Measurements from ENCODE around the gene RNF223.

DNA sequence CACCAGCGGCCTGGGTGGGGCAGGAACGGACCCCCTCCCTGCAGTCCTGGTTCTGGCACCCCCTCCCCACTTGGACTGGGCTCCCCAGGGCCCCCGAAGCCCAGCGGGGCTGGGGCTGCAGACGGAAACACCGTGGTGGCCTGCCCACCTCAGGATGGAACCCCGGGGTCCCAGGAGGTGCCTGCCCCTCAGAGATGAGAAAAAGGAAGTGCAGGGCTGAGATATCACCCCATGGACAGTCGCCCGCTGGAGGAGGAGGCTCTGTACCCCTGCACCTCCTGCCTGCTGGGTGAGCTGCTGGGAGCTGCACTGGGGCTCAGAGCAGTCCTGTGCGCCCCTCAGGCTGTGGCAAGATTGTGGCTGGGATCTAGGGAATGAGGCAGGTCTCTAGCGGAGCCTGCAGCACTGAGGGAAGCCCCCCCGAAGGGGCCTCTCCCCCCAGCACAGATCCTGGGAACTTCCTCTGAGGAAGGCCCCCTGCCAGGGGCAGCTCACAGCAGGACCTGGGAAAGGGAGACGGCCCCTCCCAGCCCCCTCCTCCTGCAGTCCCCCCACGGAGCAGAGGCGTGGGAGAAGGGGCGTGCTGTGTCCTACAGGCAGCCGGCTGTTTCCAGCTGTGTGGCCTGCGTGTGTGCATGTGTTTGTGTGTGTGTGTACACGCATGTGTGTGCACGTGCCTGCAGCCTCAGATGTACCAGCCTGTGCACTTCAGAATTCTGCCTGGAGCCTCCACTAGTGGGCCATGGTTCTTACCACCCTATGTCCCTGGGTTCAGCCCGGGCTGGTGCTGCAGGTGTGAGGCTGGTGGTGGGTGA, 47.3 kb downstream of the RNF223 start:
- TF ChIP-seq, protein P1, sequence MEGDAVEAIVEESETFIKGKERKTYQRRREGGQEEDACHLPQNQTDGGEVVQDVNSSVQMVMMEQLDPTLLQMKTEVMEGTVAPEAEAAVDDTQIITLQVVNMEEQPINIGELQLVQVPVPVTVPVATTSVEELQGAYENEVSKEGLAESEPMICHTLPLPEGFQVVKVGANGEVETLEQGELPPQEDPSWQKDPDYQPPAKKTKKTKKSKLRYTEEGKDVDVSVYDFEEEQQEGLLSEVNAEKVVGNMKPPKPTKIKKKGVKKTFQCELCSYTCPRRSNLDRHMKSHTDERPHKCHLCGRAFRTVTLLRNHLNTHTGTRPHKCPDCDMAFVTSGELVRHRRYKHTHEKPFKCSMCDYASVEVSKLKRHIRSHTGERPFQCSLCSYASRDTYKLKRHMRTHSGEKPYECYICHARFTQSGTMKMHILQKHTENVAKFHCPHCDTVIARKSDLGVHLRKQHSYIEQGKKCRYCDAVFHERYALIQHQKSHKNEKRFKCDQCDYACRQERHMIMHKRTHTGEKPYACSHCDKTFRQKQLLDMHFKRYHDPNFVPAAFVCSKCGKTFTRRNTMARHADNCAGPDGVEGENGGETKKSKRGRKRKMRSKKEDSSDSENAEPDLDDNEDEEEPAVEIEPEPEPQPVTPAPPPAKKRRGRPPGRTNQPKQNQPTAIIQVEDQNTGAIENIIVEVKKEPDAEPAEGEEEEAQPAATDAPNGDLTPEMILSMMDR (IDR thresholded peaks at IDR 0.05) = no peak
- TF ChIP-seq POLR2A (IDR thresholded peaks at IDR 0.05) = no peak
